Bone marrow (tissue), 2 donors: ENCODE measurements around the gene PAGR1.
"Not testable (repeated sequence)": the region's sequence is repeated elsewhere in the genome, so short reads cannot be mapped to it uniquely, and the experiment has no call there.

ENCODE experiments used
- DNase-seq, 2 donors: peaks; one replicate each; lab custom pipeline; 2025; lab: John Stamatoyannopoulos, UW

PAGR1 gene

GRCh38 chr16:29815793-29816693, at the start of gene PAGR1:
PAGR1 (plus strand) TSS chr16:29816152; CDS start chr16:29816526, 374 bp downstream.
- DNase-seq = peak; percentile 97 to 99

- no peak for DNase-seq
Observed at GRCh38 chr16:29766571-29766970, 49.4 kb upstream of the PAGR1 start.

DNA sequence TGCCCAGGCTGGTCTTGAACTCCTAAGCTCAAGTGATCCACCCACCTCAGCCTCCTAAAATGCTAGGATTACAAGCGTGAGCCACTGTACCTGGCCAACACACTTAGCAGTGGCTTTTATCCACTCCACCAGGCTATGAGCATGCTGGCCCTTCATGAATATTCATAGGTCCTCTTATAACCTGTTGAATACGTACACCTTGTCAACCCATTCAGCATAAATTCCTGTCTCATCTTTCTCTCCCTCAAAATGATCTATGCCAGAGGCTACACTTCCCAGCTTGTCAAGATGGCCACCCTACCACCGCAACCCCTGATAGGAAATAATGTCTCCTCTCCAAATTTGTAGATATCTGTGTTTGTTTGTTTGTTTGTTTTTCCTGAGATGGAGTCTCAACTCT, 48.9 kb upstream of the PAGR1 start:
- no peak for DNase-seq

- DNase-seq = no peak
Observed at GRCh38 chr16:29769507-29769906, 46.4 kb upstream of the PAGR1 start.

DNA sequence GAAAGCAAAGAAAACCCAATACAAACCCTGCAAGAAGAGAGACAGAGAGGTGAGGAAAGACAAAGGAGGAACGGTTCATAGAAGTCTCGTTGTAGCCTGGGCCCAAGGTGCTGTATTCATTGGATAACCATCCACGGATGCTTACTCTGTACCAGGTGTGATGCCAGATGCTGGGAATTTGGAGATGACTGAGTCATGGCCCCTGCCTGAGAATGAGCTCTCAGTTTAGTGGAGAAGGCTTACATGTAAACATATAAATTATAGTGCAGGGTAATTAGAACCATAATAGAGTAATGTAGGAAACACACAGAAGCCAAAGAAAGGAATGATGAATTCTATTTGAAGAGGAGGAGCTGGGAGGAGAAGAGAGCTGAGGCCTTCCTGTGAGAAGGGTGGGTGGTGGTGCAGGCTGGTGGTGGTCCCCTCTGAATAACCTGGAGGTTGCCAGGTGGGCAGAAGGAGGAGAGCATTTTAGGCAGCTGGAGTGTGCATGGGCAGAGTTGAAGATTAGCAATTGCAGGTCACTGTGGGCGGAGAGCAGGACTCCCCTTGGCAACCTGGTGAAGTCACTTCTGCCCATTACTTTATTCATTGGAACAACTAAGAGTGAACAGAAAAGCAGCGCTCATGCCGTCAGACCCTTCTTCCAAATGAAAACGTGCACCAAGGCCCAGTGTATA, 45.6 kb upstream of the PAGR1 start:
- DNase-seq = no peak

- not testable (repeated sequence) for DNase-seq
Observed at GRCh38 chr16:29772330-29772729, 43.6 kb upstream of the PAGR1 start.

- no peak for DNase-seq
Observed at GRCh38 chr16:29774730-29775129, 41.2 kb upstream of the PAGR1 start.

DNA sequence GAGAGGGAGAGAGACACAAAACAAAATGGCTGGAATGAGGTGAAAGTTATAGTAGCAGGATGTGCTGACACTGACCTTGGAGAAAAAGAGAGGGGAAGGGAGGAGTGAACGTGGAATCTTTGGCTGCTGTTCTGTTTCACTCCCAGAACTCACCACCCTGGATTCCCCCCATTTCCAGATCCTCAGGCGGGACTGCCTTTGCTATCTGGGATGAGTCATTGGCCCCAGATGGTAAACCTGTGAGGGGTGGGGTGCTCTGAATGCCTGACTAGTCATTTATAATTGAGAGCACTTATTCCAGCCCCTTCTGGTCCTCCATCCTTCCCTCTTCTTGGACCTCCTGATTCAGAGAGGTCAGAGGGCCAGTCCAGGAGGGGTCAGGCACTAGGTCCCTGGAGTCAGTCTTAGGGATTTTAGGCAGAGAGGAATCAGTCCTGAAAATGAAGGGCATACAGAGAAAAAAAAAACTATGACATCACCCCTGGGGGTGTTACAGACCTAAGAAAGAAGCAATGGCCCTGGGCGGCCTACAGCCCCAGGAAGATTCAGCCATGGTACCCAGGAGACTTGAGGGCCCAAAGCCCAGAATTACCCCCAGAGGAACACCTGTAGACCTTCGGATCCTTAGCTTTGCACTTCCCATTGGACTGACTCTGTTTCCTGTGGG, 40.1 kb upstream of the PAGR1 start:
- no peak for DNase-seq

DNA sequence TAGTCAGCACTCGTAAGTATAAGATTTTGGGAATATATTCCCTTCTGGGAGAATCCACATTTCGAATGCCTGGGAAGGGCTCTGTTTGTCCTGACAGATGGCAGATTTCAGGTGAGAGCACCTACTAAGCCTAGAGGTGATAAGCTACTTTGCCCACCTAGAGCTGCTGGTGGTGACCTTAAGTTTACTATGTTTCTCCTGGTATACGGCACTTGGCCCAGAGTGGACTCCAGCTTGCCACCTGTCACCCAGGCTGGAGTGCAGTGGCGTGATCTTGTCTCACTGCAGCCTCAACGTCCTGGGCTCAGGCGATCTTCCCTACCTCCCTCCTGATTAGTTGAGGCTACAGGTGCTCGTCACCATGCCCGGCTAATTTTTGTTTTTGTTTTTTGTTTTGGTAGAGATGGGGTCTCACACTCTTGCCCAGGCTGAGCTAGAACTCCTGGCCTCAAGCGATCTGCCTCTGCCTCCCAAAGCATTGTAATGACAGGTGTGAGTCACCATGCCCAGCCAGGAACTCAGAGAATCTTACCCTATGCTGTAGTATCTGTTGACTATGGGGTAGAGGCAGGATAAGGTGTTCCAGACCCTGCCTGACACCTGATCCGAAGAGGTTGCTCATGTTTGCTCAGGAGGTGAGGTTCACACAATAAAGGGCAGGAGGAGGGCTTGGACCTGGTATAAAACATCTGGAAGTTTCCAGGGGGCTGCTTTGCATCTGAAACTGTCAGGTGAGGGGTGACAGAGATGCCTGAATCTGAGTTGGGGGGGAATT, 38.2 kb upstream of the PAGR1 start, which contains the start of gene ZG16:
Gene ZG16, plus strand, starts transcription at position 681 of the 775 bp plus-strand sequence. CDS start 1,011 bp downstream, outside the sequence.
- no peak for DNase-seq

GRCh38 chr16:29779474-29779873, 36.5 kb upstream of the PAGR1 start:
- no peak for DNase-seq

DNA sequence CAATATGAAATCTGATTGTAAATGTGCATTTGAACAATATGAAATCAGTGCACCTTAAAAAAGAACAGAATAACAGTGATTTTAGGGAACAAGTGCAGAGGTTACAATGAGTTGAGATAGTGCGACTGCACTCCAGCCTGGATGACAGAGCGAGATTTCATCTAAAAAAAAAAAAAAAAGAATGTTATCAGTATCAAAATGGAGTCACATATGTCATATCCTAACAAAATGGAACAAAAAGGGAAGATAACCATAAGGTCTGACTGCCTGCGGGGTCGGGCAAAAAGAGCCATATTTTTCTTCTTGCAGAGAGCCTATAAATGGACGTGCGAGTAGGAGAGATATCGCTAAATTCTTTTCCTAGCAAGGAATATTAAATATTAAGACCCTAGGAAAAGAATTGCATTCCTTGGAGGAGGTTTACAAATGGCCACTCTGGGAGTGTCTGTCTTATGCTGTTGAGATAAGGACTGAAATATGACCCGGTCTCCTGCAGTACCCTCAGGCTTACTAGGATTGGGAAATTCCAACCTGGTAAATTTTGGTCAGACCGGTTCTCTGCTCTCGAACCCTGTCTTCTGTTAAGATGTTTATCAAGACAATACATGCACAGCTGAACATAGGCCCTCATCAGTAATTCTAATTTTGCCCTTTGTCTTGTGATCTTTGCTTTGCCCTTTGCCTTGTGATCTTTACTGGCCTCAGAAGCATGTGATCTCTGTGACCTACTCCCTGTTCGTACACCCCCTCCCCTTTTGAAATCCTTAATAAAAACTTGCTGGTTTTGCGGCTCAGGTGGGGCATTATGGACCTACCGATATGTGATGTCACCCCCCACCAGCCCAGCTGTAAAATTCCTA, 32.6 kb upstream of the PAGR1 start:
- not testable (repeated sequence) for DNase-seq

- DNase-seq = no peak
Observed at GRCh38 chr16:29784157-29784556, 31.8 kb upstream of the PAGR1 start.

DNA sequence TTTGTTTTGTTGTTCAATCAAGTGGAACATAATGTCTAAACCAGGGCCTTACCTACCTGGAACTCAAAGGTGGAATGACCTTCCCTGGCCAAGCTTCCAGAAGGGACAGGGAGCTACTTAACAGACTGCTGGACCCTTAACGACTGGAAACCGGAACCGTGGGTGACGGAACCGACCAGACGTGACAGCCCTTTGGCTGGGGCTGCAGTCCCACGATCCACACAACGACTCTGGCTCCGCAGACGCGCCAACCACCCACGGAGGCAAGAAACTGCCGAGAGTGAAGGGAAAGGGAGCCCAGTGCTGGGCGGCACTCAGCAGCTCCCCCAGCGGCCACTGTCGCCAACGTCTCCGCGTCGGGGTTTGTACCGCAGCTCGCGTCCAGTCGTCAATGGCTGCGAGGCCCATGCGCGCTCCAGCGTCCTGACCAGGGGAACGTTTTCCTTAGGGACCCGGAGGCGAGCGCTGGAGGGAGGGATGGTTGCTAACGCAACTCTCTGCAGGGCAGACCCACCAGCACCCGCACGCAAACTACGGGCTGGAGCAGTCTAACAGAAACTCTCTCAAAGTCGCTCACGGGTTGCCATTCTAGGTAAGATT, 31.0 kb upstream of the PAGR1 start:
- peak in 1 of 2 donors; percentile 10 for DNase-seq

DNA sequence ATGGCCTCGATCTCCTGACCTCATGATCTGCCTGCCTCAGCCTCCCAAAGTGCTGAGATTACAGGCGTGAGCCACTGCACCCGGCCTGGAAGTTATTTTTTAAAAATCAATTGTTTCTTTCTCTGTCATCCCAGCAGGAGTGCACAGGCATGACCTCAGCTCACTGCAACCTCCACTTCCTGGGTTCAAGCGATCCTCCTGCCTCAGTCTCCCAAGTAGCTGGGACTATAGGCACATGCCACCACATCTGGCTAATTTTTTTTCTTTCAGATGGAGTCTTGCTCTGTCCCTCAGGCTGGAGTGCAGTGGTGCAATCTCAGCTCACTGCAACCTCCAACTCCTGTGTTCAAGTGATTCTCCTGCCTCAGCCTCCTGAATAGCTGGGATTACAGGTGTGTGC, 28.8 kb upstream of the PAGR1 start:
- not testable (repeated sequence) for DNase-seq

DNA sequence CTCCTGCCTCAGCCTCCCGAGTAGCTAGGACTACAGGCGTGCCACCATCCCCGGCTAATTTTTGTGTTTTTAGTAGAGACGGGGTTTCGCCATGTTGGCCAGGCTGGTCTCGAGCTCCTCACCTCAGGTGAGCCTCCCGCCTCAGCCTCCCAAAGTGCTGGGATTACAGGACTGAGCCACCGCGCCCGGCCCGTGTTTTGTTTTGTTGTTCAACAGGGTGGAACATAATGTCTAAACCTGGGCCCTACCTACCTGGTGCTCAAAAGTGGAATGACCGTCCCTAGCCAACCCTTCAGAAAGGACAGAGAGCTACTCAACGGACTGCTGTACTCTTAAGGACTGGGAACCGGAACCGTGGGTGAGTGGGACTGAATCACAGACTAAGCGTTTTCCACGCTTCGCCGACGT, 26.2 kb upstream of the PAGR1 start:
- no peak for DNase-seq

DNA sequence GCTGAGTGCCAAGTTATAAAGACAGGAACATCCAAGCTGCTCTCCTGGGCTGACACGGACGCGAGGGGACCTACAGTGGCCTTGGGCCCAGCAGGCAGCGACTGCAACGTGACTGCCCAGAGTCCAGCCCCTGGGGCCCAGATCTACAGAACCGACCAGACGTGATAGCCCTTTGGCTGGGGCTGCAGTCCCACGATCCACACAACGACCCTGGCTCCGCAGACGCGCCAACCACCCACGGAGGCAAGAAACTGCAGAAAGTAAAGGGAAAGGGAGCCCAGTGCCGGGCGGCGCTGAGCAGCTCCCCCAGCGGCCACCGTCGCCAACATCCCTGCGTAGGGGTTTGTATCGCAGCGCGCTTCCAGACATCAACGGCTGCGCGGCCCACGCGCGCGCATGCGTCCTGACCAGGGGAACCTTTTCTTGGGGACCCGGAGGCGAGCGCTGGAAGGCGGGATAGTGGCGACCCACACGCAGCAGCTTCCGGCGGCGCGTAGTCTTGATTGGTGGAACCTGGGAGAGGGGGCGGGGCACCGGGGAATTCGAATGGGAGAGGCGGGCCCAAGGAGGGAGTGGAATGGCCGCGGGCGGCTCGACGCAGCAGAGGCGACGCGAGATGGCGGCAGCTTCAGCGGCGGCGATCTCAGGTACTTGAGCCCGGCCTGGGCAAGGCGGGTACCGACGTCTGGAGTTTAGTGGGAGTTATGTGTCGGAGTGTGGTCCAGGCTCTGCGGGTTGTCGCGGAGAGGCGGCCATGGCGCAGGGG, 25.6 kb upstream of the PAGR1 start, which contains the start of gene KIF22:
Gene KIF22, plus strand, starts transcription at position 569 of the 766 bp plus-strand sequence. Its CDS starts 9 bp downstream, at position 578.
- peak; percentile 97 to 98 for DNase-seq

- no peak for DNase-seq
Observed at GRCh38 chr16:29790949-29791844, 24.8 kb upstream of the PAGR1 start.
